Glomerular visceral epithelial cell (primary cell): ENCODE data around the gene GOLGA6C.
"Not testable (repeated sequence)": the region's sequence is repeated elsewhere in the genome, so short reads cannot be mapped to it uniquely, and the experiment has no call there.

Experiments used
- DNase-seq: peaks from one replicate; pipeline ENCODE4 v3.0.0-alpha.2; 2016; ENCODE audit errors: extremely low spot score

Gene GOLGA6C

DNA sequence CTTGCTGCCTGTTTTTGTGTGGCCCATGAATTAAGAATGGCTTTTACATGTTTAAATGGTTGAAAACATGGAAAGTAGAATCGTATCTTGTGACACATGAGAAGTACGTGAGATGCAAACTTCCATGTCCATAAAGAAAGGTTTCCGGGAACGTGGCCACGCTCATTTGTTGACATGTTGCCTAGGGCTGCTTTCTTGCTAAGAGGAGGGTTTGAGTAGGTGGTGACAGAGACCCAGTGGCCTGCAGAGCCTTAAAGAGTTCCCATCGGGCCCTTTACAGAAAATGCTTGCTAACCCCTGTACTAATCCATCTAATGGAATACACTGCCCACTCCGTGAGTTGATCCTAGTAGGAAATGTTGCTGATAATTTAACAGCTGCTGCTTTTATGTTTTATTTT lies 31.0 kb upstream of the GOLGA6C start:
- DNase-seq: not testable (repeated sequence)

DNA sequence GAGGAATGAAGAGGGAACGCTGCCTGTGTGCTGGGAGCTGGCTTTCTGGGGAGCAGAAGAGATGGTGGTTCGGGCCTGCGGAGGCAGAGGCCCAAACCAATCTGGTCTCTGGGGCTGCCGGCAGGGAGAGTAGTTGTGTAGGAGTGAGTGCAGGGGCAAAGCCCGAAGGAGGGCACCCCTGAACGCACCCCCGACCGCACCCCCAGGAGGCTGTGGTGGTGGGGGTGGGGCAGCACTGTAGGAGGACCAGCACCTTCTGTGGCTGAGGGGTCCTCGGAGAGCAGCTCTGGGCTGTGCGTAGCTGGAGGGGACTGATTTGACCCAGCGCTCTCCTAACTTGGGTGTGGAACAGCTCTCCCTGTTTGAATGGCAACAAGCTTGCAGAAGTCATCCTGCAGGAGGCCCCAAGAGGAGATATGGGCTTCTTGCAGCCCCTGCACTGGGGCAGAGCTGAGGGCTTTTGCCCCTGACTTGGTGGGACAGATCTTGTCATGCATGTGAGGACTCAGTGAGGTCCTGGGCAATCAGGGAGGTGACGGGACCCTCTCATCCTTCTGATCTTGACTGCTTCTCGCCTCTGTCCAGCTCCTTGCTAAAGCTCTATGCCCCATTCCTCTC lies 30.4 kb upstream of the GOLGA6C start:
- DNase-seq: no peak

DNA sequence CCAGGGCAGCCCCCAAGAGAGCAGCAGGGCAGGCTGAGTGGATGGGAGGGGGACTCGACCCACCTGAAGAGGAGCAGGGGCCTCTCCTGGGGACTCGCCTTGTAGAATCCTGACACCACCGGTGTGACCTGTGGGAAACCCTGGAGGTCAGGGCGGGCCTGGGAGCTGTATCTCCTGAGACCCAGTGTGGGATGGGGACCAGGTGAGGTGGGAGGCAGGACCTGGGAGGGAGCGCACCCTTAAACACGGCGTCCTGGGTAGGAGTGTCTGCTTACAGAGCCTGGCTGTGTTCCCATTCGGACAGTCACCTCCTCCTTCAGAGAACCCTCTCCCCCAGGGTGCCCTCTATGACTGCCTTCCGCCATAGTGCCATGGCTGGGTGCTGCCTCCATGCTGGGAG lies 29.3 kb upstream of the GOLGA6C start:
- no peak for DNase-seq

DNA sequence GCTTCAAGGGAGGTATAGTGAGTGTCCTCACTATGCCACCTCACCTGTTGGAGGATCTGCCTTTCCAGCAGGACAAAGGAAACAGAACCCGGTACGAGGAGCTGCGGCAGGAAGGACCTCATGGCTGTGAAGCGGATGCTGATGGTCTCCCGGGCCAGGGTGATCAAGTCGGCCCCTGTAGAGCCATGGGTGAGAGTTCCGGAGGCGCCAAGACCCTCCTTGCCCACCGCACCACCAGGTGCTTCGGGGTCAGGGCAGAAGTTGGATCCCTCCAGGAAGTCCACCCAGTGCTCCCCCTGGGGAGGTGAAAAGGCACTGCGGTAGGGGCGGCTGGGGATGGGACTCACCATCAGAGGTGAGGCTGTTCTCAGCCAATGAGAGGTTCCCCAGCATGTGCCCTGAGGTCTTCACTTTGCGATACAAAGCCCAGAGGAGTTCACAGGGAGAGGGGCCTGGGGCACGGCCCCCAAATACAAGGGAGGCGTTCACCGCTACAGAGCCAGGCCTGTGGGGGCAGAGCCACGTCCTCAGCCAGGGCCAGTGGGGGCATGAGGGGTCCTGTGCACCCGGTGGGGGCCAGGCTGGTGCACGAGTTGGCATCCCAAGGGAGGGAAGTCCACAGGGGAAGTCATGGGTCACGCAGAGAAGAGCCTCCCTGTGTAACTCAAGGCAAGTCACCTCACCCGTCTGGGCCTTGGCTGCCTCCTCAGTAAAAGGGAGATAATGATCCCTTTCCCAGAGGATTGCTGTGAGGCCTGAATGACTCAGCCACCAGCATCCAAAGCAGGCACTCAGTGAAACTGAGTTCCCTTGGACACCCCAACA lies 28.7 kb upstream of the GOLGA6C start:
- DNase-seq: no peak

DNA sequence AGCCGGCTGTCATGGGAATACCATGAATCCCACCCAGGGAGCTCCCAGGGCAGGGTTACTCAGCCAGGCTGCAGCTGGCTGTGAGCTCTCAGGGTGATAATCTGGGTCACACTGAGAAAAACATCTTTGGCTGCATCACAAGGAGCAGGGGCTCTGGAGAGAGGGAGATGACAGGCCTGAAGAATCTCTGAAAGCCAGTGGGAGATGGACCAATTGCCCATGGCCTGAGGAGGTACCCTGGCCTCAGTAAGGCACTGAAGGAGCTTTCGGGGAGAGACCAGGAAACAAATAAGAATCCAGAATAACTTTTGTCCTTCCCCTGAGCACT lies 28.2 kb upstream of the GOLGA6C start:
- DNase-seq: no peak

DNA sequence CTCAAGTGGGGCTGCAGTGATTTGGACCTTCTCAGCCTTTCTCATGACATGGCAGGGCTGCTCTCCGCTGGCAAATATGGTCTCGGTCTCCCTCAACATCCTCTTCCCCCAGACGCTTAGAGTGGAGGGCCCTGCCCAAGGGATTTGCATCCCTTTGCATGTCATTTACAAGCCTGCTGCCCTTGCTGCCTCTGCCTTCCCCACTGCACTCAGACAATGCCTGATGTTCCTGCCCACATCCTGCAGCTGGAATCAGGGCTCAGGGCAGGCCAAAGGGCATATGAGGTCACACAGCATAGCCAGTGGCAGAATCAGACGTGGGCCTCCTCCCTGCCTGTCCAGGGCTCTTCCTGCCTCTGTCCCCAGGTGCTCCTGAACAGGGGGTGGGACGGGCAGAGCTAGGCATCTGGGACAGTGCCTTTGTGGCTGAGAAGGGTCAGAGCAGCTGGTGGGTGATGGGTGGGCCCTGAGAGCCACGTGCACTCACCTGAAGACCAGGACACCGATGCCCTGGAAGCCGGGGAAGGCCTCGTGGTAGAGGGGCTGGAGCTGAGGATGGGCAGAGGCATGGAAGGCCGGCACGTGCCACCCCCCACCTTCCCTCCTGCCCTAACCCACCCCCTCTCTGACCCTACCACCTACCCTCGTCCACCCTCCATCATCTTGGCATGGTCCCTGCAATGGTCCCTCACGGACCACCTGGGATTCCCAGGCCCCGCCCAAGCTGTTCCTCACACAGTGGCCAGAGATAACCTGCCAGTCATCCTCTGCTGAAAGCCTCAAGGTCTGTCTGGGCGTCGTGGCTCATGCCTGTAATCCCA lies 27.4 kb upstream of the GOLGA6C start:
- no peak for DNase-seq

DNA sequence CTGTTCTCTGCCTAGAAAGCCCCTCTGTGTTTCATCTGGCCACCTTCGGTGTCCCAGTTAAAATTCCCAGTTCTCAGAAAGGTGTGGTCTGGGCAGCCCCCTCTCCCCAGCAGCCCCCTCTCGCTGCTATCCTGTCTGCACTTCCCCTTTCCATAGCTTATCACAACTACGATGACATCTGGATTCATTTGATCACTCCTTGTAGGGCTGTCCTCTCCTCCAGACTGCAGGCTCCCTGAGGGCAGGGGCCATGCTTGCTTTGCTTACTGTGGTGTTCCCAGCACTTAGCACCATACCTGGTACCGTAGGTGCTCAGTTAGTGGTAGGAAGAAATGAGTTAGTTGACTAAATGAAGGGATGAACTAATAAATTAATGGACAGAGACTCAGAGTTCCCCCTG lies 26.3 kb upstream of the GOLGA6C start:
- DNase-seq: no peak

DNA sequence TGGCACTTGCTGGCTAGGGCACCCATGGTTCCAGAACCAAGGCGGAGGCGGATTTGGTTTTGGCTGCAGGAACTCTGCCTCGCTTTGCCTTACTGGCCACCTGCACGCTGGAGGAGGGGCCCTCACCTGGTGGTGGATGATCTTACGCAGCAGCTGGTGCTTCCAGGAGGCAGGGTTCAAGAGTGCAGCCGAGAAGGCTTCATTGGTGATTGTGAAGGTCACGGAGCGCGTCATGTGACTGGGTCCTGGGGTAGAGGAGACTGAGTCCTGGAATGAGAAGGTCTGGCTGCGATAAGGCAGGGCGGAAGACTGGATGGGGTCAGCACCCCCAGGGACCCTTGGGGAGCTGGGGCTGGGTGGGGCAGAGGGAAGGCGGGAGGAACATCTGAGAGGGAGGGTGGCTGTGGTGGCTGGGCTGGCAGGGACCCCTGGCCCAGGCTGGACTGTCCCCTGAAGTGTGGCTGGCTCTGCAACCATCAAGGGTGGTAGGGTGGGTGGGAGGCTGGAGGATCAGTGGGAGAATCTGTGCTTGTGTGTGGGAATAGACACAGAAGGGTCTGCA lies 25.8 kb upstream of the GOLGA6C start:
- DNase-seq: no peak

DNA sequence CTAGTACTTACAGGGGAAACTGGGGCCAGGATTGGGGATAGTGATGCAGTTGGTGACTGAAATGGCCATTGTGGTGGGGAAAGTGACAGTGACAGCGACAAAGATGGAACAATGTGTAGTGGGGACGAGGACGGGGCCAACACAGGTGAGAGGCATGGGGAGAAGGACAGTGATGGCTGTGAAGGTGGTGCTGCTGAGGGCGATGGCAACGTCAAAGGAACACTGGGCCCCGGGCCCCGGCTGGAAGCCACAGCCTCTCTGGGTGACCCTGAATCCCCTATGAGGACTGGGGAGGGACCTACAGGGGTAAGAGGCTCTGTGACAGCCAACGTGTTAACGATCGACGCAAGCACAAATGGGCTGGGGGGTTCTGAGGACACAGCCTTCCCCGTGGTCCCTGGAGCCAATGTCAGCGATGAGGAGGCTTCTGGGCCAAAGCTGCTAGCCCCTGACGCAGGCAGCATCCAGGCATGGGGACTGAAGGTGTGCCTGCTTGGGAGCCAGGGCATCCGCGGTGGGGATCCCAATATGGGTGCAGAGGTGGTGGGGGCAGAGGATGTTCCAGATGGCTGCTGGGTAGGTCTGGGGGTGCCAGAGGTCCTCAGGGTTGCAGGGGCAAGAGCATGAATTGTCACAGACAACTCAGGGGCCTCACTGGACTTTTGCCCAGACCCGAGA lies 25.2 kb upstream of the GOLGA6C start:
- DNase-seq: no peak

DNA sequence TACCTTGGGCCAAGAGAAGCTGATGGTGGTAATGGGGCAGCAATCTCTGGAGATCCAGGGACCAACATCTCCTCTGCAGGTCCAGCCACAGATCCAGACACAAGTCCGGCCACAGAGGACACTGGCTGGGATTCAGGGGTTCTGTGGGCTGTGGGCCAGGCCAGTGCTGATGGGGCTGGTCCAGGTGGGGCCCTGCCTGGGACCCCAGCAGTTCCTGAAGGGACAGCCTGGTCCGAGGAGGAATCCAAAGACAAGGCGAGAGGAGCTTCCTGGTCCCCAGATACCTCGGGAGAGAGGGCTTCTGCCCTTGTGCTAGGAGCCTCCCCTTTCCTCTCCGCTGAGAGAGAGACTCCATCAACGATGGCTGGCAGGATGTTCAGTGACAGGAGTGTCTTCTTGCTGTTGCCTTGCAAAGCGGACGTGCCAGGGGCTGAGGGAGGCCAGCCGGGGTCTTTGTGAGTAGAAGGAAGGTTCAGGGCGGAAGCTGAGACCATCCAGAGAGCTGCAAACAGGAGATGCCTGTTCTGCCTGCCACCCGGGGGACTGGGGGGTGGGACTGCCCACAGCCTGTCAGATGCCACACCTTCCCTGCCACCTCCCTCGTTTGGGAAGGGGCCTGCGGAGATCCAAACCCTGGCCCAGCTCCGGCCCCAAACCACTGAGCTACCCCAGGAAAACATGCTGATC lies 24.5 kb upstream of the GOLGA6C start:
- DNase-seq: no peak

DNA sequence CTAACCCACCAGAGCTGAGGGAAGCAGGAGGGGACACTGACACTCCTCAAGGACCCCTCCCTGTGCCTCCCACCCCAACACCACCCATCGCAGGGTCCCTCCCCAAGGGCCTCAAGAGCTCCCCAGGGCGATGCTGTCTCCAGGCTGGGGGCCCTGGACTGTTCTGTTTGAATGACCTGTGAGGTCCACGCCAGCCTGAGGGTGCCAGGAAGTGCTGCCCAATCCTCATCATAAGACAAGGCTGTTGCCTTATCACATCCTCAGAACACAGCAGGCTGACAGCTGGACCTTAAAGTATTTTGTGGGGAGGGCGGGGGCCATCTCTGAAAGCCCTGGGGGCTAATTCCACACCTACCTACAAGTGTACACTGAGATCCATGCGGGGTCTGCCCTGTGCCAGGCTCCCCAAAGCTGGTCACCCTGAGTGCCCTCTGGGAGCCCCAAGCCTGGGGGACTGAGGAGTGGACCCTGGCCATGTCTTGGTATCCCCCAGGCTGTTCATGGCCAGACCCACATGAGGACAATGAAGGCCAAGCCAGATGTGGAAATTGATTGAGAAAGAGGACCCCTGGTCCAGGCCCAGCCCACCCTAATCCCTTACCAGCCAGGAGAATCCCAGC lies 23.8 kb upstream of the GOLGA6C start:
- no peak for DNase-seq

DNA sequence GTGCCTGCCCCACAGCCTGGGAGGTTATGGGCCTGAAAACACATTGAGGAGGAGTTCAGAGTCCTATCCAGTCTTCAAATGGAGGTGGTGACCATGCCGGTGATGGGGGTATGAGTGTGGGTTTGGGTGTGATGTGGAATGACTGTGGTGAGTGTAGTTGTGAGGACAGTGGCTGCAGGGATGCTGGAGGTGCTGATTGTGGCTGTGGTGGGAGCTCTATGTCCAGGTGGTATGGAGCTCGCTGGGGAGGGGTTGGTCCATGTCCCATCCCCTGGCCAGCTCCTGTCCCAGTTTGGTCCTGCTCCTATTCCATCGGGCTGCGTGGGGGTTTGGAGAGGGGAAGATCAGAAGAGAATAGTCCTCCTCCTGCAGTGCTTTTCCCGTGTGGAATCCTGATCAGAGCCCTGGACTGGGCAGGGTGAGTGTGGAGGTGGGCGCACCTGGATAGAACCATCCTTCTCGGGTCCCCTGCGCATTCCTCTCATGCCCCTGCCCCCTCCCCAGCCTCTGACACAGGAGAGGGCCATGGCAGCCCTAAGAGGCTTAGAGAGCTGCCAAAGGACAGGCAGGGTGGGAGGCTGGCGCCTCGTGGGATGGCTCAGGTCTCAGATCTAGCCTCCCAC lies 23.0 kb upstream of the GOLGA6C start:
- DNase-seq: no peak

DNA sequence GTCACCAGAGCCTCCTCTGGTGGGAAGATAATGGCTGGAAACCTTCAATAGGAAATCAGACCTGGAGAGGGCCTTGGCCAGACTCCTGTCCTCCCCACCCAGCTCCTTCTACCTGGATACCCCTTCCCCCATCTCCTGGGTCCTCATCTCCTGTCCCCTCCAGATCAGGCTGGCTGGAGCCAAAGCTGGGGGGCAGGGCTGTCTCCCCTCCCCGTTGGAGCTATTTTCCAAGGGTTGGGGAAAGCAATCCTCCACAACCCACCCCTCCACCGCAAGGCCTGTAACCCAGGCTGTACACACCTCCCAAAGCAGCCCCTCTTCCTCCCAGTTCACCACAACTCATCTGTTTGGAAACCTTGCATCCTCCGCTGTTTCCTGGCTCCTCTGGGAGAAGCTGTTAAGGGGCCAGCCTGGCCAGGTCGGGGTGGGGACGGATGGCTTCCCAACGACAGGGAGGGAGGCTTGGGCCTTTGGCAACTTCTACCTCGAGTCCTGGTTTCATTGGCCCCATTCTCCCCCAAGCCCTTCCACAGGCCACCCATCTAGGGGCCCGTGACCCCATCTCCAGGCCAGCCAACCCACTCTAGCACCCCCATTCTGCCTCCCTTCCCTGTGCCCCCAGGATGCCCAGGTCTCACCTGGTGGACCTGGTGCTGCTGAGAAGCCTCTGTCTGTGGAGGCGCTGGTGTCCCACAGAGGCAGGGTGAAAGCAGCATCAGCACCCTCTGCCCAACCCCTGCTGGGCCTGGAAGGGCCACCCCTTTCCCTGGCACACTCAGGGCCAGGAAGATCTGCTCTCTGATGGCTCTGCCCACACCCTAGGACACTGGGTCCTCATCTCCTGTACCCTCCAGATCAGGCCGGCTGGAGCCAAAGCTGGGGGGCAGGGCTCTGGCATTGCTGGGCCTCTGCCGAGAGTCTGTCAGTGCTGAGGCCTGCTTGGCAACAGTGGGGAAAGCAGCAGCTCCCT lies 22.1 kb upstream of the GOLGA6C start:
- DNase-seq: no peak

DNA sequence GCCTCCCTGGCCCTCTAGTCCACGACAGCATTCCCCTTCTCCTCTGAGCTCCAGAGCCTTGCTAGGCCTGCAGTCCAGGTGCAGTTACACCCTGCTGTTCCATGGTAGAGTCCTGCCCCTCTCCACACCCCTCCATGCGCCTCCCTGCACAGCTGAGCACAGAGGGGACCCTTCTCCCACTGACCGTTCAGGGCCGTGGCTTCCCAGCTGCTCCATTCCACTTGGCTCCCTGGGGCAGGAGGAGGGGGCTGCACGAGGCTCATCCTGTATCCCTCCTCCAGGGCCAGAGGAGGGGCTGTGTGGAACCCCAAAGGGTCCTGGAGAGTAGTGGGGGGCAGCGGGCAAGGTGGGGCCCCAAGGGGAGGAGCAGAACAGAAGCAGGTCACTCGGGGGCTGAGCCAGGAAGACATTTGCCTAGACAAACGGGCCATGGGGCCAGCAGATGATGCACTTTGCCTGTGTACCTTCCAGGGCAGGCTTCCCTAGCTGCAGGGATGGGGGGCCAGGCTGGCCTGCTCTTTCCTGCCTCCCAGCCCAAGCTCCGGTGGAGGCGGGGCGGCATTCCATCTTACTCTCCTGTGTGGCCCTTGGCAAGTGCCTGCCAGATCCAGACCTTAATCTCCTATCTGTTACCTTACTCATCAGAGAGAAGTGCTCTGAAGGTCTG lies 20.7 kb upstream of the GOLGA6C start:
- DNase-seq: no peak

DNA sequence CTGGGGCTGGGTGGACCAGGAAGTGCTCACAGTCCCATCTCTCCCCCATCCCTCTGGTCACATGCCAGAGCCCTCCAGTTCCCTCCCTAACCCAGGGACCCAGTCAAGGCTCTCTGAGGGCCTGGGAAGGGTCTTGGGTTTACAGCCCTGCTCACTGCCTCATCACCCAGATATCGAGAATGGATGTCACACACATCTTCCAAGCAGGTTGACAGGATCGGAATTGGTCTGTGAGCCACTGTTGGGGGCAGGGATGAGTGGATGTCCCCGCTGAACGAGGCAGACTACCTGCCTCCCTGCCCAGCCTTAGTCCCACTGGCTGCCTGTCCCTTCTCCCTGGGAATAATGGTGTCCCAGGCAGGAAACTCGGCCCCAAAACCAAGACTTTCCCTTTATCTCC lies 20.0 kb upstream of the GOLGA6C start:
- no peak for DNase-seq

DNA sequence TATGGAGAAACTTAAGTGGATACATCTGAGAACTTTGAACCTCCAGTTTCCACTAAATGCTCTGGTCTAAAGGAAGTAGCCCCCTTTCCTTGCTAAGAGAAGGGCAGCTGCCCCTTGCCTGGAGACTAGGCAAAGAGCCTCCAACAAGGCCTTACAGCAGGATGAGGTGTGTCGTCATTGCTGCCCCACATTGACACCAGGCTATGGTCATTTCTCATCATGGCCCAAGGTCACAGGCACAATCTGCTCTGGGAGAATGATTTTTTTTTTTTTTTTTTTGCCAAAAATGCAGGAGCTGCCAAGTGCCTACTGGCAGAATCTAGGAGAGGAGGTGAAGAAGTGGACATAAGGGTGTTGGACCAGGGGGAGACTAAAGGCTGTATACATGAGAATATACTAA lies 12.4 kb upstream of the GOLGA6C start:
- not testable (repeated sequence) for DNase-seq

DNA sequence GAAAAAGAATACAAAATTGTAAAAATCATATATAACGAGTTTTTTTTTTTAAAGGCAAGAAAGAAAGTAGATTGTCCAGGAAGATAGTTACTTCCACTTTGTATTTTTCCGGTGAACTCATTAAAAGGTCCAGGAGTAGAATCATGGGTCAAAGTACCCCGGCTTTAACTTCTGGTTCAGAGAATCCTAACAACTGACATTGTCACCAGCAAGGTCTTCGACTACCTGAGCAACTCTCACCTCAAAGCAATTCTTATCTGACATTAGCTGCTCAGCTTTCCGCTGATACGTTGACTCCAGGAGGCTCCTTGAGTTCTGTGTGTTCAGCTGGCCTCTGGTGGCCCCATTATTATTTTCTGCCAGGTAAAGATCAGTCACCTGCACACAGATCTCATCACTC lies 9.1 kb upstream of the GOLGA6C start:
- DNase-seq: not testable (repeated sequence)

DNA sequence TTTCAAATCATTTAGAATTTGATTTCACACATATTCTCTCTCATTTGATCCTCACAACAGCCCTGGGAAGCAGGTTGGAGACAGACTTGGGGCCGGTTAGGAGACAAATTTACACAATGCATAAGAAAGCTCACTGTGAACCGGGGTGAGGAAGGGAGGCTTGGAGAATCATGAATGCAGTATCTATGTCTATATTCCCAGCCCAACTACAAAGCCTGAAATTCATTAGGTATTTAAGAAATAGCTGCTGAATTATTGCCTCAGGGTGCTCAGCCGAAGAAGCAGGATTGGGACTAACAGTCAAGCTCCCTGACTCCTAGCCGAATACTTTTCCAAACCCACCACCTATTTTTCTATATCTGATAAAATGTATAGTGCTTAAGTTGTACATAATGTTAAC lies 8.4 kb upstream of the GOLGA6C start:
- DNase-seq: no peak

DNA sequence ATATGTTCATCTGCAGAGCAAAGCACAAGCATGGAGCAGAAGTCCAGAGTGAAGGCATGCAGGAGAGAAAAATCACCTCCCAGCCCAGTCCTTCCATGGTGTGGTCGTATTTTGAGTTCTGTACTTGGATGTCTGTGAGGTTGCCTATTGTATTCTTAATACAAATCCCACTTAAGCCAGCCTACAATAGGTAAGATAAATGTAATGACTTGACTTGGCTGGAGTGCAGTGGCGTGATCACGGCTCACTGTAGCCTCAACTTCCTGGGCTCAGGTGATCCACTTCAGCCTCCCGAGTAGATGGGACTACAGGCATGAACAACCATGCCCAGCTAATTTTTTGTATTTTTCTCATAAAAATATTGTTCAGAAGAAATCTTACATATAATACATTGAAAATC lies 6.8 kb upstream of the GOLGA6C start:
- not testable (repeated sequence) for DNase-seq
